ENCODE results near the gene LOXHD1.

Gene LOXHD1, protein sequence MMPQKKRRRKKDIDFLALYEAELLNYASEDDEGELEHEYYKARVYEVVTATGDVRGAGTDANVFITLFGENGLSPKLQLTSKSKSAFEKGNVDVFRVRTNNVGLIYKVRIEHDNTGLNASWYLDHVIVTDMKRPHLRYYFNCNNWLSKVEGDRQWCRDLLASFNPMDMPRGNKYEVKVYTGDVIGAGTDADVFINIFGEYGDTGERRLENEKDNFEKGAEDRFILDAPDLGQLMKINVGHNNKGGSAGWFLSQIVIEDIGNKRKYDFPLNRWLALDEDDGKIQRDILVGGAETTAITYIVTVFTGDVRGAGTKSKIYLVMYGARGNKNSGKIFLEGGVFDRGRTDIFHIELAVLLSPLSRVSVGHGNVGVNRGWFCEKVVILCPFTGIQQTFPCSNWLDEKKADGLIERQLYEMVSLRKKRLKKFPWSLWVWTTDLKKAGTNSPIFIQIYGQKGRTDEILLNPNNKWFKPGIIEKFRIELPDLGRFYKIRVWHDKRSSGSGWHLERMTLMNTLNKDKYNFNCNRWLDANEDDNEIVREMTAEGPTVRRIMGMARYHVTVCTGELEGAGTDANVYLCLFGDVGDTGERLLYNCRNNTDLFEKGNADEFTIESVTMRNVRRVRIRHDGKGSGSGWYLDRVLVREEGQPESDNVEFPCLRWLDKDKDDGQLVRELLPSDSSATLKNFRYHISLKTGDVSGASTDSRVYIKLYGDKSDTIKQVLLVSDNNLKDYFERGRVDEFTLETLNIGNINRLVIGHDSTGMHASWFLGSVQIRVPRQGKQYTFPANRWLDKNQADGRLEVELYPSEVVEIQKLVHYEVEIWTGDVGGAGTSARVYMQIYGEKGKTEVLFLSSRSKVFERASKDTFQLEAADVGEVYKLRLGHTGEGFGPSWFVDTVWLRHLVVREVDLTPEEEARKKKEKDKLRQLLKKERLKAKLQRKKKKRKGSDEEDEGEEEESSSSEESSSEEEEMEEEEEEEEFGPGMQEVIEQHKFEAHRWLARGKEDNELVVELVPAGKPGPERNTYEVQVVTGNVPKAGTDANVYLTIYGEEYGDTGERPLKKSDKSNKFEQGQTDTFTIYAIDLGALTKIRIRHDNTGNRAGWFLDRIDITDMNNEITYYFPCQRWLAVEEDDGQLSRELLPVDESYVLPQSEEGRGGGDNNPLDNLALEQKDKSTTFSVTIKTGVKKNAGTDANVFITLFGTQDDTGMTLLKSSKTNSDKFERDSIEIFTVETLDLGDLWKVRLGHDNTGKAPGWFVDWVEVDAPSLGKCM (N-terminal part only)

DNA sequence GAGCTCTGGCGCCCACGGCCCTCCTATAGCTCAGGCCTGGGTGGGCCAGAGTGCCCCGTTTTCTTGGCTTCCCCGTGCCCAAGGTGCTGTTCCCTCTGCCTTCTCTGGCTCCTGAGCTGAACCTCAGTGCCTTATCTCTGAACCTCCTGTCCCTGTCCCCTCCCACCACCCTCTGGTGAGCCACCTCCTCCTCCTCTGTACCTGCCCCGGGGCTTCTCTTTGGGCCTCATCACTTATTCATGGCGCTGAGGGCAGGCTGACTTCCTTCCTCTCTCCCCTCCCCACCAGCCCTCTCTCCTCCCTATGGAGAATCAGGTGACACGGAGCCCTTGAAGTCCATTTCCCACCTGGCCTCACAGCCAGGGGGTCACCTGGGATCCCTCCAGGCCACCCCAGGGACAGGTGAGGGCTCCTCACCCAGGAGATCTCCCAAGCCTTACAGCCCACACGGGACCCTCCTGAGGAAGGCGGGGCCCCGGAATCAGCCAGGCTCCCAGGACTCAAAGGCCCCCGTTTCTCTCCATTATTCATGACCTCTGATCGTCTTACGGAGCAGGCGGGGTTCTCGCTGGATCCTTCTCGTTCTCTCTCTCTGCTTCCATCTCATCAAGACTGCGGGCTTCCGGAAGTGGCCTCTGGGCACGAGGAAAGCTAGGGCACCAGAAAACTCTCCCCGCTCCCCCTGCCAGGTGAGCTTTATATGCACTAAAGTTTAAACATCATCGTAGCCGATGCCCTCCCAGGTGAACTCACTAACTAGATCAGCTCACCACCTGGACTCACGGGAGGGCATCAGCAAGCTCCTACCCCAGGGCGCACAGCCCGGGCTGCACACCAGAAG is at the start of gene LOXHD1:
Gene LOXHD1, minus strand, starts transcription at position 106 of the 841 bp plus-strand sequence. CDS start 187 bp downstream, outside the sequence.
- H3K4me3 ChIP-seq (ENCODE audit: low read depth, low read length): no peak within 1 kb of the TSS
- no peak for DNase-seq (ENCODE audit: low read depth)
- TF ChIP-seq, protein P1, sequence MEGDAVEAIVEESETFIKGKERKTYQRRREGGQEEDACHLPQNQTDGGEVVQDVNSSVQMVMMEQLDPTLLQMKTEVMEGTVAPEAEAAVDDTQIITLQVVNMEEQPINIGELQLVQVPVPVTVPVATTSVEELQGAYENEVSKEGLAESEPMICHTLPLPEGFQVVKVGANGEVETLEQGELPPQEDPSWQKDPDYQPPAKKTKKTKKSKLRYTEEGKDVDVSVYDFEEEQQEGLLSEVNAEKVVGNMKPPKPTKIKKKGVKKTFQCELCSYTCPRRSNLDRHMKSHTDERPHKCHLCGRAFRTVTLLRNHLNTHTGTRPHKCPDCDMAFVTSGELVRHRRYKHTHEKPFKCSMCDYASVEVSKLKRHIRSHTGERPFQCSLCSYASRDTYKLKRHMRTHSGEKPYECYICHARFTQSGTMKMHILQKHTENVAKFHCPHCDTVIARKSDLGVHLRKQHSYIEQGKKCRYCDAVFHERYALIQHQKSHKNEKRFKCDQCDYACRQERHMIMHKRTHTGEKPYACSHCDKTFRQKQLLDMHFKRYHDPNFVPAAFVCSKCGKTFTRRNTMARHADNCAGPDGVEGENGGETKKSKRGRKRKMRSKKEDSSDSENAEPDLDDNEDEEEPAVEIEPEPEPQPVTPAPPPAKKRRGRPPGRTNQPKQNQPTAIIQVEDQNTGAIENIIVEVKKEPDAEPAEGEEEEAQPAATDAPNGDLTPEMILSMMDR (IDR thresholded peaks at IDR 0.05; ENCODE audit: insufficient read depth, low read depth, low read length, missing control alignments): no peak

DNA sequence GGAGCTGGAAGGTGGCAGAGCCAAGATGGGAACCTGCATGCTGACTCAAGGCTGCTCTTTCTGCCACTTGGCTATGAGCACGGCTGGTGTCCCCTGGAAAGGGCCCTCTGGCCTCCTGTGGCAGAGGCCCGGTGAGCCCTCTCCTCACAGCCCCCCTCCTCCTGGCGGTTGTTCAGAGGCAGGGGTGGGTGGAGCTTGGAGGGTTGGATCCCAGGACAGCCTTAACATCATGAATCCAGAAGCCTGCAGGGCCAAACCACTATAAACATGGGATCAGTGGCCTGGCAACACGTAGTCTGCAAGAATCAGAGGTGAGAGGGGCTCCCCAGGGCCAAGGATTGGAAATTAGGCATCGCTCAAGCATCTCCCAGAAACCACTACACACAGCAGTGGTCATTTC is 48.5 kb upstream of the LOXHD1 start:
- H3K4me3 ChIP-seq (ENCODE audit: low read depth, low read length): no peak overlapping the region
- no peak for DNase-seq (ENCODE audit: low read depth)
- TF ChIP-seq, protein P1 (IDR thresholded peaks at IDR 0.05; ENCODE audit: insufficient read depth, low read depth, low read length, missing control alignments): no peak

DNA sequence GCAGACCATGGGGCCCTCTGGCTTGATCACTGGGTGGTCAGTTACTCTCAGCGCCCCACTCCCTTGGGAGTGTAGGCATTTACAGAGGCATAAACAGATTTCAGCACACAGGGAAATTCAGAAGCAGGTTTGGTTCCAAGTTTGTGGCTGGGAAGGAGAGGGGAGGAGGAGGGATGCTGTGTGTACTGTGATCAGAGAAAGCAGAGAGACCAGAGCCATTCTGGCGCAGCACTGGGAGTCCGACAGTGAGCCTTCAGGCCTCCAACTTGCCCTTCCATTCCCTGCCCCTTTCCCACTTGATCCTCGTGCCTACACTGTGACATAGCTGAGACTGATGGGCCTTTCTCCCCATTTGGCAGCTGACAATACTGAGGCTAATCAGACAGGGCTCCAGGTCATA is 47.8 kb upstream of the LOXHD1 start:
- TF ChIP-seq, protein P1 (IDR thresholded peaks at IDR 0.05; ENCODE audit: insufficient read depth, low read depth, low read length, missing control alignments): no peak
- H3K4me3 ChIP-seq (ENCODE audit: low read depth, low read length): no peak overlapping the region
- no peak for DNase-seq (ENCODE audit: low read depth)

DNA sequence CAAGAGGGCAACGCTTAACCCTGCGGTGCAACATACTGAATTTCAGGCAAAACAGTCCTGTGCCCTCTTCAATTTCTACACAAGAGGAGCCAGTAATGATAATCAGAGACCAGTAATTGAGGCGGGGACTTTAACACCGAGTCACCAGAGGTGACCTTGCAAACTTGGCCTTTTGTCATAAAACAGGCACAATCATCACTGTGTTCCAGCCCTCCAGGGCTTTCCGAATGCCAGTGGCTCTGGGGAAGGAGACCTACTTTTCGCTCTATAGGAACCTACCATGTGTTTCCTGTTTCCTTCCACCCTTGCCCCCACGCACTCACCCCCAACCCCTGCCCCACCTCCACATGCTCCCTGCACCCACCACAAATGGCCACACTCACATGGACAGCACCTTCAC is 47.2 kb upstream of the LOXHD1 start:
- DNase-seq (ENCODE audit: low read depth): no peak
- TF ChIP-seq, protein P1 (IDR thresholded peaks at IDR 0.05; ENCODE audit: insufficient read depth, low read depth, low read length, missing control alignments): no peak
- H3K4me3 ChIP-seq (ENCODE audit: low read depth, low read length): no peak overlapping the region

DNA sequence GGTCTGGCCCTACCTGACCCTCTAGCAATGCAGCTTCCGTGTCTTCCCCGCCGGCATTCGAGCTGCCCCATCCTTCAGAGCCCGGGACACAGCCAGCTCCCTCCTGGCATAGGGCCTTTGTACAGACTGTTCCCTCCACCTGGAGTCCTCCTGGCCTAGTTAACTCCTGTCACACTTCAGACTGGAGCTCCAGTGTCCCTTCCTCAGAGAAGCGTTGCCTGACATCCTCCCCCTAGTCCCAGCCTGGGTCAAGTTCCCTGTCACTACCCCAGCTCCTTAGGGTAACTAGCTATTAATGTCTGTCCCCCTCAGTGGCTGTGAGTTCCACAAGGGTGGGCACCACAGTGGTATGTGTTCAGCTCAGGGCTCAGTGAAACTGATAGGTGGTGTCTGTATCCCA is 45.5 kb upstream of the LOXHD1 start:
- TF ChIP-seq, protein P1 (IDR thresholded peaks at IDR 0.05; ENCODE audit: insufficient read depth, low read depth, low read length, missing control alignments): no peak
- DNase-seq (ENCODE audit: low read depth): no peak
- no peak overlapping the region for H3K4me3 ChIP-seq (ENCODE audit: low read depth, low read length)
